HCT116 (cell line): ENCODE measurements around the gene HOXB3. TPM values are rescaled to one million over a fixed set of nuclear protein-coding genes. Genes with fewer than 3 reads are reported as not detected.
A peak's percentile ranks its signal among the peaks of the same experiment; 100 is the strongest.

Source experiments
- ATAC-seq: fragments of 200-7000 bp; cut with Tn5 transposase; 2 replicates; pipeline ENCODE4 v1.9.1; 2020; ENCODE audit warnings: mild to moderate bottlenecking, moderate library complexity
- BruUV-seq: library from RNA; stranded (reverse); fragments of 400-500 nt; replicated peaks from 2 replicates; lab custom pipeline; 2021; lab: Mats Ljungman, UMichigan
- CTCF ChIA-PET: fragments of 300-600 bp; sonication (Branson Sonifier 250); formaldehyde crosslinking; loops from one replicate; lab custom pipeline; 2021; ENCODE audit warnings: antibody characterized with exemption; lab: Charles Lee
- POLR2A ChIA-PET: fragments of 300-600, 350-600 bp; sonication (Branson Sonifier 250); formaldehyde crosslinking; loops from one replicate; lab custom pipeline; 2021; ENCODE audit warnings: antibody characterized with exemption; lab: Charles Lee
- RAD21 ChIA-PET, 2 experiments: fragments of 300-600 bp; sonication (Branson Sonifier 250); formaldehyde crosslinking; loops; one replicate each; lab custom pipeline; 2023; ENCODE audit warnings: low total read pairs in 2 of 2; ENCODE audit not compliant: uncharacterized antibody in 2 of 2, unreplicated experiment in 2 of 2, low non-redundant PET in 1 of 2; lab: Charles Lee
- DNase-seq: peaks from one replicate; pipeline ENCODE4 v3.0.0-alpha.2; 2010; ENCODE audit warnings: low read depth, low spot score
- H2AFZ ChIP-seq: fragments of 200-600 bp; shearing (Covaris generic), sonication (generic); 2 replicates; pipeline ENCODE4 v1.6.1; 2017; ENCODE audit warnings: low read depth, mixed run types, mixed read lengths, antibody characterized with exemption, low read length; ENCODE audit not compliant: poor library complexity, severe bottlenecking
- H3K27ac ChIP-seq: 2 replicates; pipeline ENCODE4 v1.5.1; 2012; ENCODE audit warnings: low read depth, low read length
- H3K27me3 ChIP-seq: fragments of 200-600 bp; sonication (generic); 2 replicates; pipeline ENCODE4 v1.6.1; 2016; ENCODE audit warnings: mixed run types, low read length, mixed read lengths; ENCODE audit not compliant: insufficient read depth
- H3K36me3 ChIP-seq, 2 experiments: fragments of 200-500 bp in 1 of 2; fragments of 200-600 bp in 1 of 2; sonication (Bioruptor generic) in 1 of 2; sonication (generic) in 1 of 2; 2 replicates each; pipeline versions ENCODE4 v1.5.1 to v1.6.1; 2014 to 2016; ENCODE audit warnings: low read length in 2 of 2, inconsistent platforms in 1 of 2, mixed read lengths in 1 of 2, mixed run types in 1 of 2; ENCODE audit not compliant: insufficient read depth in 2 of 2, control insufficient read depth in 1 of 2
- H3K4me1 ChIP-seq, 2 experiments: fragments of 200-600 bp in 1 of 2; sonication (generic) in 1 of 2; 2 replicates each; pipeline versions ENCODE4 v1.5.1 to v1.6.1; 2012 to 2017; ENCODE audit warnings: low read length in 2 of 2, inconsistent platforms in 1 of 2, mild to moderate bottlenecking in 1 of 2, mixed read lengths in 1 of 2, mixed run types in 1 of 2, moderate library complexity in 1 of 2; ENCODE audit not compliant: insufficient read depth in 2 of 2, control insufficient read depth in 1 of 2
- H3K4me2 ChIP-seq: fragments of 200-600 bp; sonication (generic); 2 replicates; pipeline ENCODE4 v1.6.1; 2017; ENCODE audit warnings: mixed run types, low read length, mixed read lengths
- H3K4me3 ChIP-seq, 2 experiments: fragments of 200-600 bp in 1 of 2; sonication (generic) in 1 of 2; replicated peaks in 1 of 2; 2 replicates each; pipeline ENCODE4 v1.5.1; 2011 to 2016; ENCODE audit warnings: low read length in 2 of 2, control low read depth in 1 of 2, low read depth in 1 of 2, mild to moderate bottlenecking in 1 of 2, mixed read lengths in 1 of 2, mixed run types in 1 of 2
- H3K79me2 ChIP-seq: fragments of 200-600 bp; sonication (generic); 2 replicates; pipeline ENCODE4 v1.6.1; 2017; ENCODE audit warnings: mild to moderate bottlenecking, mixed run types, low read length, moderate library complexity, mixed read lengths; ENCODE audit not compliant: insufficient read depth
- H3K9ac ChIP-seq: fragments of 200-600 bp; sonication (generic); 2 replicates; pipeline ENCODE4 v1.6.1; 2016; ENCODE audit warnings: low read length, mixed read lengths
- H3K9me2 ChIP-seq: fragments of 200-600 bp; sonication (generic), shearing (Covaris generic); 2 replicates; pipeline ENCODE4 v1.6.1; 2017; ENCODE audit warnings: mixed run types, mild to moderate bottlenecking, moderate library complexity; ENCODE audit not compliant: insufficient read depth
- H3K9me3 ChIP-seq, 2 experiments: fragments of 200-500 bp in 1 of 2; fragments of 200-600 bp in 1 of 2; sonication (Bioruptor generic) in 1 of 2; sonication (generic) in 1 of 2; 2 replicates each; pipeline ENCODE4 v1.6.1; 2014 to 2017; ENCODE audit warnings: low read length in 2 of 2, mixed read lengths in 2 of 2, inconsistent platforms in 1 of 2, low read depth in 1 of 2, mild to moderate bottlenecking in 1 of 2, mixed run types in 1 of 2, moderate library complexity in 1 of 2; ENCODE audit not compliant: control insufficient read depth in 1 of 2, insufficient read depth in 1 of 2
- H4K20me1 ChIP-seq: fragments of 200-600 bp; sonication (generic), shearing (Covaris generic); 2 replicates; pipeline ENCODE4 v1.6.1; 2017; ENCODE audit warnings: mixed run types, mild to moderate bottlenecking, moderate library complexity; ENCODE audit not compliant: insufficient read depth
- CBX3 ChIP-seq: IDR thresholded peaks from 2 replicates; pipeline ENCODE4 v1.6.1; 2012; ENCODE audit warnings: low read depth
- EGR1 ChIP-seq: IDR thresholded peaks from 2 replicates; pipeline ENCODE4 v1.6.1; 2012; ENCODE audit warnings: low read depth
- ELF1 ChIP-seq: IDR thresholded peaks from 2 replicates; pipeline ENCODE4 v1.6.1; 2012; ENCODE audit warnings: low read depth, borderline replicate concordance
- POLR2AphosphoS5 ChIP-seq: IDR thresholded peaks from 2 replicates; pipeline ENCODE4 v1.6.1; 2011; ENCODE audit warnings: mild to moderate bottlenecking, low read depth, low read length, moderate library complexity
- RAD21 ChIP-seq: IDR thresholded peaks from 2 replicates; pipeline ENCODE4 v1.6.1; 2012; ENCODE audit warnings: low read depth, mild to moderate bottlenecking
- SIN3A ChIP-seq: IDR thresholded peaks from 2 replicates; pipeline ENCODE4 v1.6.1; 2012; ENCODE audit warnings: low read depth
- intact Hi-C: fragments of 100-400 bp; cut with micrococcal nuclease; formaldehyde crosslinking; loops from 2 replicates; pipeline ENCODE4 v1.10.0; 2022
- total RNA-seq: library from RNA; stranded (reverse); gene quantifications from one replicate; pipeline ENCODE4 v1.2.1, GENCODE V29; 2021; ENCODE audit not compliant: unreplicated experiment
- TF ChIP-seq, protein P1 (sequence below): IDR thresholded peaks from 2 replicates; pipeline ENCODE4 v1.6.1; 2012
- TF ChIP-seq, protein P2 (sequence below): IDR thresholded peaks from 2 replicates; pipeline ENCODE4 v1.6.1; 2011; ENCODE audit warnings: mild to moderate bottlenecking, low read length, moderate library complexity; ENCODE audit not compliant: insufficient replicate concordance; ENCODE audit errors: extremely low read depth
- TF ChIP-seq, protein P3 (sequence below): IDR thresholded peaks from 2 replicates; pipeline ENCODE4 v1.6.1; 2012; ENCODE audit warnings: low read depth
- TF ChIP-seq, protein P4 (sequence below), 3 experiments: fragments of 200-600 bp in 1 of 3; sonication (generic) in 1 of 3; IDR thresholded peaks in 2 of 3; conservative IDR thresholded peaks in 1 of 3; 2 replicates each; pipeline ENCODE4 v1.5.1; 2012 to 2017; ENCODE audit warnings: low read depth in 2 of 3, low read length in 2 of 3, antibody characterized with exemption in 1 of 3, borderline replicate concordance in 1 of 3, control low read depth in 1 of 3, mild to moderate bottlenecking in 1 of 3, mixed read lengths in 1 of 3, mixed run types in 1 of 3, moderate library complexity in 1 of 3; ENCODE audit not compliant: insufficient read depth in 1 of 3

HOXB3 gene
- total RNA-seq, 1 experiment from 2014 or later = 19.8 TPM

DNA sequence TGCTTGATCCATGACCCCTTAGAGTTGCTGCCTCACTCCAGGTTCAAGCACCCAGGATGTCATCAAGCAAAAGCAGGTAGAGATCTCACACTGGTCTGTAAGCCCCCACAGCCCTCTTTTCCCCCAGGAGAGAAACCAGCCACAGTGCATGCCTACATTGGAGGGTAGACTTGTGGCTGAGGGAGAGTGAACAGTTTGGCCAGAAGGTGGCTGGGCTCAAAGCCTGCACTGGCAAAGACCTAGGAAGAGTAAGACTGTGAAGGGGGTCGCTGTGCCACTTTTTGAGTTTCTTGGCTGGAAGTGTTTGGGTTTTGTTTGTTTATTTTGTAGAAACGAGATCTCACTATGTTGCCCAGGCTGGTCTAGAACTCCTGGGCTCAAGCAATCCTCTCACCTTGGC is 87.7 kb downstream of the HOXB3 start (continued):
- TF ChIP-seq, protein P1, sequence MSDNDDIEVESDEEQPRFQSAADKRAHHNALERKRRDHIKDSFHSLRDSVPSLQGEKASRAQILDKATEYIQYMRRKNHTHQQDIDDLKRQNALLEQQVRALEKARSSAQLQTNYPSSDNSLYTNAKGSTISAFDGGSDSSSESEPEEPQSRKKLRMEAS = no peak
- no peak for TF ChIP-seq SIN3A
- no peak for TF ChIP-seq POLR2AphosphoS5
- TF ChIP-seq CBX3 = no peak
- no peak for TF ChIP-seq ELF1

DNA sequence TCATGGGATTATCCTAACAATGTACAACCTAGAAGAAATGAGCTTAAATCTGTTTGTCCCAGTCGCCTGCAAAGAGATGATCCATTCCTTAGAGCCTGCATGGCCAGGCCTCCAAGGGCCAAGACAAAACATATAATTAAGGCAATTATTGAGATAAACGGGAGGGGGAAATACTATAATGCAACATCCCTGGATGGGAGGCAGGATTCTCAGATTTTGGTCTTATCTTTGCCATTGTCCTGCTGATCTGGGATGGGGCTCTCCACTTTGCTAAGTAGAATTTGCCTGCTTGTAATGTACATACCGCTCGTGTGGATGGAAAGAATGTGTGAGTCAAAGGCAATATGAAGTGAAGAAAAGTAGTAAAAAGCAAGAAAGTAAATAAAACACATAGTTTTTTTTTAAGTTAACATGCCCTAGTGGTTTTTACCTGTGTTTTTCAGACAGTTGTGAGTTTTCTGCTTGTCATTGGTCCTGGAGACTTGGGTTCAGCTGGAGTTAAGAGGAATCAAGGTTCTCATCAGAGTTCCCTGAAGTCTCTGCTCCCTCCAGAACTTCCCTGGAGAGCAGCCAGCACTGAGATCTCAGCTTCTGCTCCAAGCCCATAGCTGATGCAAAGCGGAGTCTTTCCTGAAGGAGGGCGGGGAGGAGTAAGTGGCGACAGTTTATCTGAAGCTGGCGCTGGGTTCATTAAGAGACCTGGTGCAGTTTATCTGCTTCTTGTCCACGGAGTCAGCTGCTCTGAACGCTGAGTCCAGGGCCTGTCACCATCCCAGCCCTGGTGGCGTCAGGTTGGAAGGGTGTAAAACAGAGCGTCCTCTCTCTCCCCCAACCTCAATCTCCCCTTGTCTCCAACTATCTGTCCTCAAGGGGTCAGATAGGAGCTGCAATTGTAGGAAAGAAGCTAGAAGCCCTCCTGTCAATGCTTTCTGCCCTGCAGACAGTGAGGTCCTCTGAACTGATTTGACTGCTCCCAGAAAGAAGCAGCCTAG is 89.3 kb downstream of the HOXB3 start:
- Histone ChIP-seq H3K4me3 (no peak overlapping the region), H3K36me3 (no peaks in the 10 kb centered on the region), H3K9ac (no peak overlapping the region), H2AFZ (no peak overlapping the region), H3K27ac (no peak overlapping the region), H3K79me2 (no peaks in the 10 kb centered on the region), H3K4me1 (peaks cover 4 to 12% of the 10 kb centered on the region in 2 experiments), H3K9me2 (no peaks in the 10 kb centered on the region), H3K4me2 (no peak overlapping the region), H3K27me3 (no peaks in the 10 kb centered on the region), H4K20me1 (no peaks in the 10 kb centered on the region), H3K9me3 (no peaks in the 10 kb centered on the region)
- peak; percentile 48 for ATAC-seq
- TF ChIP-seq, protein P2, sequence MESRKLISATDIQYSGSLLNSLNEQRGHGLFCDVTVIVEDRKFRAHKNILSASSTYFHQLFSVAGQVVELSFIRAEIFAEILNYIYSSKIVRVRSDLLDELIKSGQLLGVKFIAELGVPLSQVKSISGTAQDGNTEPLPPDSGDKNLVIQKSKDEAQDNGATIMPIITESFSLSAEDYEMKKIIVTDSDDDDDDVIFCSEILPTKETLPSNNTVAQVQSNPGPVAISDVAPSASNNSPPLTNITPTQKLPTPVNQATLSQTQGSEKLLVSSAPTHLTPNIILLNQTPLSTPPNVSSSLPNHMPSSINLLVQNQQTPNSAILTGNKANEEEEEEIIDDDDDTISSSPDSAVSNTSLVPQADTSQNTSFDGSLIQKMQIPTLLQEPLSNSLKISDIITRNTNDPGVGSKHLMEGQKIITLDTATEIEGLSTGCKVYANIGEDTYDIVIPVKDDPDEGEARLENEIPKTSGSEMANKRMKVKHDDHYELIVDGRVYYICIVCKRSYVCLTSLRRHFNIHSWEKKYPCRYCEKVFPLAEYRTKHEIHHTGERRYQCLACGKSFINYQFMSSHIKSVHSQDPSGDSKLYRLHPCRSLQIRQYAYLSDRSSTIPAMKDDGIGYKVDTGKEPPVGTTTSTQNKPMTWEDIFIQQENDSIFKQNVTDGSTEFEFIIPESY = no peak
- no peak for TF ChIP-seq CBX3
- TF ChIP-seq, protein P3, sequence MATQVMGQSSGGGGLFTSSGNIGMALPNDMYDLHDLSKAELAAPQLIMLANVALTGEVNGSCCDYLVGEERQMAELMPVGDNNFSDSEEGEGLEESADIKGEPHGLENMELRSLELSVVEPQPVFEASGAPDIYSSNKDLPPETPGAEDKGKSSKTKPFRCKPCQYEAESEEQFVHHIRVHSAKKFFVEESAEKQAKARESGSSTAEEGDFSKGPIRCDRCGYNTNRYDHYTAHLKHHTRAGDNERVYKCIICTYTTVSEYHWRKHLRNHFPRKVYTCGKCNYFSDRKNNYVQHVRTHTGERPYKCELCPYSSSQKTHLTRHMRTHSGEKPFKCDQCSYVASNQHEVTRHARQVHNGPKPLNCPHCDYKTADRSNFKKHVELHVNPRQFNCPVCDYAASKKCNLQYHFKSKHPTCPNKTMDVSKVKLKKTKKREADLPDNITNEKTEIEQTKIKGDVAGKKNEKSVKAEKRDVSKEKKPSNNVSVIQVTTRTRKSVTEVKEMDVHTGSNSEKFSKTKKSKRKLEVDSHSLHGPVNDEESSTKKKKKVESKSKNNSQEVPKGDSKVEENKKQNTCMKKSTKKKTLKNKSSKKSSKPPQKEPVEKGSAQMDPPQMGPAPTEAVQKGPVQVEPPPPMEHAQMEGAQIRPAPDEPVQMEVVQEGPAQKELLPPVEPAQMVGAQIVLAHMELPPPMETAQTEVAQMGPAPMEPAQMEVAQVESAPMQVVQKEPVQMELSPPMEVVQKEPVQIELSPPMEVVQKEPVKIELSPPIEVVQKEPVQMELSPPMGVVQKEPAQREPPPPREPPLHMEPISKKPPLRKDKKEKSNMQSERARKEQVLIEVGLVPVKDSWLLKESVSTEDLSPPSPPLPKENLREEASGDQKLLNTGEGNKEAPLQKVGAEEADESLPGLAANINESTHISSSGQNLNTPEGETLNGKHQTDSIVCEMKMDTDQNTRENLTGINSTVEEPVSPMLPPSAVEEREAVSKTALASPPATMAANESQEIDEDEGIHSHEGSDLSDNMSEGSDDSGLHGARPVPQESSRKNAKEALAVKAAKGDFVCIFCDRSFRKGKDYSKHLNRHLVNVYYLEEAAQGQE = no peak
- TF ChIP-seq, protein P4, sequence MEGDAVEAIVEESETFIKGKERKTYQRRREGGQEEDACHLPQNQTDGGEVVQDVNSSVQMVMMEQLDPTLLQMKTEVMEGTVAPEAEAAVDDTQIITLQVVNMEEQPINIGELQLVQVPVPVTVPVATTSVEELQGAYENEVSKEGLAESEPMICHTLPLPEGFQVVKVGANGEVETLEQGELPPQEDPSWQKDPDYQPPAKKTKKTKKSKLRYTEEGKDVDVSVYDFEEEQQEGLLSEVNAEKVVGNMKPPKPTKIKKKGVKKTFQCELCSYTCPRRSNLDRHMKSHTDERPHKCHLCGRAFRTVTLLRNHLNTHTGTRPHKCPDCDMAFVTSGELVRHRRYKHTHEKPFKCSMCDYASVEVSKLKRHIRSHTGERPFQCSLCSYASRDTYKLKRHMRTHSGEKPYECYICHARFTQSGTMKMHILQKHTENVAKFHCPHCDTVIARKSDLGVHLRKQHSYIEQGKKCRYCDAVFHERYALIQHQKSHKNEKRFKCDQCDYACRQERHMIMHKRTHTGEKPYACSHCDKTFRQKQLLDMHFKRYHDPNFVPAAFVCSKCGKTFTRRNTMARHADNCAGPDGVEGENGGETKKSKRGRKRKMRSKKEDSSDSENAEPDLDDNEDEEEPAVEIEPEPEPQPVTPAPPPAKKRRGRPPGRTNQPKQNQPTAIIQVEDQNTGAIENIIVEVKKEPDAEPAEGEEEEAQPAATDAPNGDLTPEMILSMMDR (IDR thresholded peaks at IDR 0.05 in 2 of 3, conservative IDR thresholded peaks at IDR 0.05 in 1 of 3; ENCODE audit: borderline replicate concordance in 1 of 3, insufficient read depth in 1 of 3, low read depth in 2 of 3, low read length in 2 of 3) = no peak; a peak in 1 of 6 replicates
- no peak for TF ChIP-seq SIN3A
- TF ChIP-seq EGR1 = no peak
- TF ChIP-seq RAD21 = peak; percentile 21; the same call in 1 of the 2 replicates
- RAD21 ChIA-PET = interaction anchor here in 1 of 2 experiments (0.6 kb wide), 1 partner anchor 93 kb away, joined by 5 read pairs; the partner anchor contains the start of gene HOXB5
- intact Hi-C loops = no loop called here
- BruUV-seq = no TSS peak
- CTCF ChIA-PET = no interaction called here
- DNase-seq = no peak
- POLR2A ChIA-PET = interaction anchor here (0.6 kb wide), 1 partner anchor 21 kb away, joined by 3 read pairs; no protein-coding TSS in a partner anchor
